Stimulated activated CD8-positive, alpha-beta memory T cell treated with anti-CD3 and anti-CD28 coated beads, Interleukin-7, amount 100 ng/mL, for 24 hours (primary cell): ENCODE data around the gene GRID2.

Experiments
- DNase-seq: peaks from one replicate; pipeline ENCODE4 v3.0.0-alpha.2; 2020; ENCODE audit warnings: low read depth

Gene GRID2

GRCh38 chr4:93814141-93814540 lies 1510.4 kb downstream of the GRID2 start:
- DNase-seq, result no peak

DNA sequence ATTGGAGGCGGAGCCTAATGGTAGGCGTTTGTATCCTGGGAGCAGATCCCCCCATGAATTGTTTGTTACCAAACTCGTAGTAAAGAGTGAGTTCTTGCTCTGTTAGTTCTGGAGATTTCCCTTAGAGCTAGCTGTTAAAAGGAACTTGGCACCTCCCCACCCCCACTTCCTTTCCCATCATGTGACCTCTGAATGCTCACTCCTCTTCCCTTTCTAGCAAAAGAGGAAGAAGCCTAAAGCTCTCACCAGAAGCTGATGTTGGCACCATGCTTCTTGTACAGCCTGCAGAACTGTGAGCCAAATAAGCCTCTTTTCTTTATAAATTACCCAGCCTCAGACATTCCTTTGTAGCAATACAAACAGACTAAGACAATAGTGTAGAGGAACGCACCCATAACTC lies 1511.0 kb downstream of the GRID2 start:
- DNase-seq, result no peak
